Measurements from ENCODE around the gene PCNX2.

DNA sequence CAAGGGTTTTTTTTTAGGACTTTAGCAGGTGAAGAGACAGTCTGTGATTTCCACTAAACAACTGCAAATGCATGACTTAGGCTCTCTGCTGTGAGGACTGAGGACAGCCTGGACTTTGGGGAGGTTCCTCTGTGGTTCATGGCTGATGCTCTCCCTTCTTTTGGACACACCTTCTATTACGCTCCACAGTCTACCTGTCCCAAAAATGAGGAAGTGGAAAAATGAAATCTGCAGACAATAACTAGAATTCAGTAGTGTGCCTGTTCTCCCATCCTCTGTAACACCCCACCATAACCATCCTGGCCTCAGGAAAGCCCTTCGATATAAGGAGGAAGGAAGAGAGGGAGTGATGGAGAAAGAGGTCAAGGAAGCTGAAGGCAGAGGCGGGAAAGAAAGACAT is 276.4 kb downstream of the PCNX2 start:
- no peak for TF ChIP-seq POLR2AphosphoS5 (IDR thresholded peaks at IDR 0.05; ENCODE audit: low read depth, low read length)
- no peak for TF ChIP-seq GTF2F1 (IDR thresholded peaks at IDR 0.05; ENCODE audit: borderline replicate concordance, low read depth, low read length)
- TF ChIP-seq POLR2A (IDR thresholded peaks at IDR 0.05; ENCODE audit: control extremely low read depth in 1 of 2, low read depth in 2 of 2, low read length in 2 of 2) = no peak
- TF ChIP-seq HDAC2 (IDR thresholded peaks at IDR 0.05; ENCODE audit: borderline replicate concordance in 1 of 2, low read depth in 2 of 2, low read length in 2 of 2) = no peak
- no peak for TF ChIP-seq SP1 (IDR thresholded peaks at IDR 0.05; ENCODE audit: low read depth, low read length)
- TF ChIP-seq, protein P1, sequence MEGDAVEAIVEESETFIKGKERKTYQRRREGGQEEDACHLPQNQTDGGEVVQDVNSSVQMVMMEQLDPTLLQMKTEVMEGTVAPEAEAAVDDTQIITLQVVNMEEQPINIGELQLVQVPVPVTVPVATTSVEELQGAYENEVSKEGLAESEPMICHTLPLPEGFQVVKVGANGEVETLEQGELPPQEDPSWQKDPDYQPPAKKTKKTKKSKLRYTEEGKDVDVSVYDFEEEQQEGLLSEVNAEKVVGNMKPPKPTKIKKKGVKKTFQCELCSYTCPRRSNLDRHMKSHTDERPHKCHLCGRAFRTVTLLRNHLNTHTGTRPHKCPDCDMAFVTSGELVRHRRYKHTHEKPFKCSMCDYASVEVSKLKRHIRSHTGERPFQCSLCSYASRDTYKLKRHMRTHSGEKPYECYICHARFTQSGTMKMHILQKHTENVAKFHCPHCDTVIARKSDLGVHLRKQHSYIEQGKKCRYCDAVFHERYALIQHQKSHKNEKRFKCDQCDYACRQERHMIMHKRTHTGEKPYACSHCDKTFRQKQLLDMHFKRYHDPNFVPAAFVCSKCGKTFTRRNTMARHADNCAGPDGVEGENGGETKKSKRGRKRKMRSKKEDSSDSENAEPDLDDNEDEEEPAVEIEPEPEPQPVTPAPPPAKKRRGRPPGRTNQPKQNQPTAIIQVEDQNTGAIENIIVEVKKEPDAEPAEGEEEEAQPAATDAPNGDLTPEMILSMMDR (IDR thresholded peaks at IDR 0.05; ENCODE audit: control extremely low read depth in 1 of 3, insufficient read depth in 1 of 3, low read depth in 1 of 3, low read length in 3 of 3) = no peak
- TF ChIP-seq SIN3A (conservative IDR thresholded peaks at IDR 0.05 in 1 of 2, IDR thresholded peaks at IDR 0.05 in 1 of 2; ENCODE audit: low read depth in 1 of 2, low read length in 2 of 2) = no peak
- TF ChIP-seq EZH2 (IDR thresholded peaks at IDR 0.05; ENCODE audit: low read depth, low read length, severe bottlenecking) = no peak
- no peak for TF ChIP-seq CHD2 (IDR thresholded peaks at IDR 0.05; ENCODE audit: low read length)
- no peak for TF ChIP-seq MAFK (IDR thresholded peaks at IDR 0.05; ENCODE audit: low read depth, low read length)
